Skeletal muscle tissue (tissue), 4 donors: Measurements from ENCODE around the gene HSD17B1. TPM values are rescaled to one million over a fixed set of nuclear protein-coding genes. Genes with fewer than 3 reads are reported as not detected.
A peak's percentile ranks its signal among the peaks of the same experiment; 100 is the strongest.
"Not testable (repeated sequence)": the region's sequence is repeated elsewhere in the genome, so short reads cannot be mapped to it uniquely, and the experiment has no call there.

Source experiments
- H3K27ac ChIP-seq: one replicate; pipeline ENCODE4 v1.7.0; 2013; ENCODE audit warnings: mild to moderate bottlenecking, low read depth, low read length, inconsistent platforms
- H3K27me3 ChIP-seq, 3 donors: one replicate each; pipeline ENCODE4 v1.7.0; 2013; ENCODE audit warnings: low read length in 3 of 3; ENCODE audit not compliant: control insufficient read depth in 3 of 3, insufficient read depth in 3 of 3
- H3K36me3 ChIP-seq, 3 donors: one replicate each; pipeline ENCODE4 v1.7.0; 2013; ENCODE audit warnings: low read length in 3 of 3; ENCODE audit not compliant: control insufficient read depth in 3 of 3, insufficient read depth in 3 of 3
- H3K4me1 ChIP-seq, 3 donors: one replicate each; pipeline ENCODE4 v1.7.0; 2013; ENCODE audit warnings: low read length in 3 of 3, mild to moderate bottlenecking in 3 of 3; ENCODE audit not compliant: control insufficient read depth in 3 of 3, insufficient read depth in 3 of 3
- H3K4me3 ChIP-seq, 3 donors: one replicate each; pipeline ENCODE4 v1.7.0; 2013; ENCODE audit warnings: low read length in 3 of 3
- H3K9ac ChIP-seq, 3 donors: one replicate each; pipeline ENCODE4 v1.7.0; 2013; ENCODE audit warnings: low read length in 3 of 3, mild to moderate bottlenecking in 3 of 3, moderate library complexity in 2 of 3, low read depth in 1 of 3
- H3K9me3 ChIP-seq, 3 donors: one replicate each; pipeline ENCODE4 v1.7.0; 2013; ENCODE audit warnings: low read length in 3 of 3; ENCODE audit not compliant: control insufficient read depth in 3 of 3
- total RNA-seq: library from RNA; depleted of rRNA; stranded (reverse); fragments of >200 nt; gene quantifications from one replicate; pipeline ENCODE4 v1.2.3, GENCODE V29; 2014
- donor health status: Osteomylitis.

HSD17B1 gene
- total RNA-seq, 1 donor from 2014 or later, result 1.6 TPM

DNA sequence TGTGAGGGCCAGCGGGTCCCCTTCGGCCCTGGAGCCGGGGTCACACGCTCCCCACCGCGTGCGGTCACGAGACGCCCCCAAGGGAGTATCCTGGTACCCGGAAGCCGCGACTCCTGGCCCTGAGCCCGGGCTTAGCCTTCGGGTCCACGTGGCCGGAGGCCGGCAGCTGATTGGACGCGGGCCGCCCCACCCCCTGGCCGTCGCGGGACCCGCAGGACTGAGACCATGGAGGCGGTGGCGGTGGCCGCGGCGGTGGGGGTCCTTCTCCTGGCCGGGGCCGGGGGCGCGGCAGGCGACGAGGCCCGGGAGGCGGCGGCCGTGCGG lies 16.7 kb upstream of the HSD17B1 start, which contains the start of gene NAGLU:
Gene NAGLU (plus strand): TSS at position 194 of the 324 bp plus-strand sequence. CDS start 32 bp downstream, at position 226.
- Histone ChIP-seq H3K4me3 (peak within 1 kb of the TSS; percentile 81 to 86 (median 81)), H3K9me3 (no peaks in the 10 kb centered on the region), H3K9ac (peak within 1 kb of the TSS; percentile 69 to 90 (median 79)), H3K27ac (peak within 1 kb of the TSS; percentile 92), H3K27me3 (no peaks in the 10 kb centered on the region), H3K36me3 (peaks cover 14 to 19% (median 16%) of the 10 kb centered on the region in 3 donors), H3K4me1 (peaks cover 25 to 29% (median 27%) of the 10 kb centered on the region in 3 donors)

DNA sequence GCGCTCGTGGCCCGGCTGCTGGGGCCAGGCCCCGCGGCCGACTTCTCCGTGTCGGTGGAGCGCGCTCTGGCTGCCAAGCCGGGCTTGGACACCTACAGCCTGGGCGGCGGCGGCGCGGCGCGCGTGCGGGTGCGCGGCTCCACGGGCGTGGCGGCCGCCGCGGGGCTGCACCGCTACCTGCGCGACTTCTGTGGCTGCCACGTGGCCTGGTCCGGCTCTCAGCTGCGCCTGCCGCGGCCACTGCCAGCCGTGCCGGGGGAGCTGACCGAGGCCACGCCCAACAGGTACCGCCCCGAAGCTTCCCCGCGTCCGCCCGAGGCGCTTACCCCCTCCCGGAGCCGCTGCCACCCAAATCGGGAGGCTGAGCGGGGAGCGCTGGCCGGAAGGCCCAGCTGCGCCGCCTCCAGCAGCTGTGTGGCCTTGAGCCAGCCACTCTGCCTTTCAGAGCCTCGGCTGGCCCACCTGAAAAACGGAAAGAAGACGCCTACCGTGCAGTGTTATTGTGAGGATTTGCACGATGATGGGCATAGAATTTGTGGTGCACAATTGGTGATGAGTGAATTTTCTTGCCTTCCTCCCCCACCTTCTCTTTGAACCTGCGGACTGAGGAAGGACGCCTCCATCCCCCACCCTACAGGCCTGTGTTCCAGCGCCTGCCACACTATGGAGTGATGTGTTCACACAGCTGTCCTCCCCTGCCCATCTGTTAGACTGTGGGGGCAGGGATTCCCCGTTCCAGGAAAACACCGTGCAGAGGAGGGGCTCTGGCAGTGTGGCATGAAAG lies 16.2 kb upstream of the HSD17B1 start:
- H3K4me3 ChIP-seq, result peak overlapping the region; percentile 81 to 86 (median 81)
- no peaks in the 10 kb centered on the region for H3K9me3 ChIP-seq
- H3K36me3 ChIP-seq, result peaks cover 19 to 25% (median 22%) of the 10 kb centered on the region in 3 donors
- H3K27me3 ChIP-seq, result no peaks in the 10 kb centered on the region
- H3K4me1 ChIP-seq, result peaks cover 20 to 26% (median 23%) of the 10 kb centered on the region in 3 donors
- peak overlapping the region; percentile 92 for H3K27ac ChIP-seq
- peak overlapping the region; percentile 68 to 90 (median 79) for H3K9ac ChIP-seq

DNA sequence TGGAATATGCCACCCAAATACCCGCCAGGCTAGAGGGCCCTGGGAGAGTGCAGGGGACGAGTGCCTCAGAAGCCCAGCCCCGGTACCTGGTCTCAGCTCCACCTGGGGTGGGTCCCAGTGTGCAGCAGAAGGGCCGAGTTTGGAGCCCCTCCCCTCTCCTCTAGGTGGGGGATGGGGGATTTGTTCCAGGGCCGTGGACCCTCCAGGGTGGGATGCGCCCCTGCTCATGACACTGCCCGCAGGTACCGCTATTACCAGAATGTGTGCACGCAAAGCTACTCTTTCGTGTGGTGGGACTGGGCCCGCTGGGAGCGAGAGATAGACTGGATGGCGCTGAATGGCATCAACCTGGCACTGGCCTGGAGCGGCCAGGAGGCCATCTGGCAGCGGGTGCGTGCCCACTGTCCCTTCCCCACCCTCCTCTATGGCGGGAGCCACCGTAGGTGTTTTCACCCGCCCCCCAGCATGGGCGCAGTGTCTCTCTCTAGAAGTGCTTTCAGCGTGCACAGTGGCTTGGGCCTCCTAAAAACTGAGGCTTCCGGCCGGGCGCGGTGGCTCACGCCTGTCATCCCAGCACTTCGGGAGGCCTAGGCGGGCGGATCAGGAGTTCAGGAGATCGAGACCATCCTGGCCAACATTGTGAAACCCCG lies 15.4 kb upstream of the HSD17B1 start:
- Histone ChIP-seq H3K27me3 (no peaks in the 10 kb centered on the region), H3K4me1 (peaks cover 17 to 26% (median 21%) of the 10 kb centered on the region in 3 donors), H3K27ac (peak overlapping the region; percentile 74), H3K9me3 (no peaks in the 10 kb centered on the region), H3K9ac (peak overlapping the region in 2 of 3 donors; percentile 79 to 90), H3K4me3 (peak overlapping the region; percentile 81 to 86 (median 81)), H3K36me3 (peaks cover 20 to 30% (median 24%) of the 10 kb centered on the region in 3 donors)

GRCh38 chr17:42537826-42538451 lies 14.8 kb upstream of the HSD17B1 start:
- H3K27me3 ChIP-seq, result no peaks in the 10 kb centered on the region
- H3K36me3 ChIP-seq, result peaks cover 25 to 36% (median 30%) of the 10 kb centered on the region in 3 donors
- H3K9me3 ChIP-seq, result no peaks in the 10 kb centered on the region
- no peak overlapping the region for H3K9ac ChIP-seq
- H3K4me1 ChIP-seq, result peaks cover 18 to 29% (median 21%) of the 10 kb centered on the region in 3 donors
- H3K4me3 ChIP-seq, result no peak overlapping the region
- no peak overlapping the region for H3K27ac ChIP-seq

DNA sequence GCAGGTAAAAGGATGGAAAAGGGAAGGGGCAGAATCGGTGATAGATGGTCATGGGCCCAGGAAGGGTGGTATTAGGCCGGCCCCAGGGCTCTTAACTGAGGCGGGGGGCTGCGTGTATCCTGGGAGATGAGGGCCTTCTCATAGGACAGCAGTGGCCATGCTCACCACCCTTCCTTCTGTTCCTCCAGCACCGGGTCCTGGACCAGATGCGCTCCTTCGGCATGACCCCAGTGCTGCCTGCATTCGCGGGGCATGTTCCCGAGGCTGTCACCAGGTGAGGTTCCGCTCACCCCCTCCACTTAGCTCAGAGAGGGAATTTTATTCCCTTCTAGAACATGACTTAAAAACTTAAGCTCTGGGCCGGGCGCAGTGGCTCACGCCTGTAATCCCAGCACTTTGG lies 14.2 kb upstream of the HSD17B1 start:
- Histone ChIP-seq H3K27ac (no peak overlapping the region), H3K4me3 (no peak overlapping the region), H3K36me3 (peaks cover 25 to 39% (median 31%) of the 10 kb centered on the region in 3 donors), H3K9me3 (no peaks in the 10 kb centered on the region), H3K4me1 (peaks cover 24 to 34% (median 27%) of the 10 kb centered on the region in 3 donors), H3K27me3 (no peaks in the 10 kb centered on the region), H3K9ac (no peak overlapping the region)

- H3K27ac ChIP-seq, H3K4me3 ChIP-seq, H3K27me3 ChIP-seq, H3K9me3 ChIP-seq, H3K9ac ChIP-seq: not testable (repeated sequence)
- peaks cover 29 to 39% (median 30%) of the 10 kb centered on the region in 3 donors for H3K4me1 ChIP-seq
- peaks cover 25 to 39% (median 31%) of the 10 kb centered on the region in 3 donors for H3K36me3 ChIP-seq
These were observed 12.2 kb upstream of the HSD17B1 start for GRCh38 chr17:42540558-42540957.

GRCh38 chr17:42541041-42541833 lies 11.5 kb upstream of the HSD17B1 start:
- Histone ChIP-seq H3K4me1 (peaks cover 26 to 36% (median 27%) of the 10 kb centered on the region in 3 donors), H3K9ac (no peak overlapping the region), H3K27ac (no peak overlapping the region), H3K4me3 (no peak overlapping the region), H3K9me3 (no peaks in the 10 kb centered on the region), H3K27me3 (no peaks in the 10 kb centered on the region), H3K36me3 (peaks cover 25 to 39% (median 31%) of the 10 kb centered on the region in 3 donors)

- peak overlapping the region; percentile 80 for H3K27ac ChIP-seq
- H3K9me3 ChIP-seq, result no peaks in the 10 kb centered on the region
- H3K4me1 ChIP-seq, result peaks cover 15 to 21% (median 21%) of the 10 kb centered on the region in 3 donors
- H3K27me3 ChIP-seq, result no peaks in the 10 kb centered on the region
- H3K36me3 ChIP-seq, result peaks cover 22 to 33% (median 30%) of the 10 kb centered on the region in 3 donors
- H3K4me3 ChIP-seq, result peak overlapping the region in 2 of 3 donors; percentile 54 to 55
- peak overlapping the region; percentile 65 to 78 (median 72) for H3K9ac ChIP-seq
These were observed 9.3 kb upstream of the HSD17B1 start for GRCh38 chr17:42543190-42544079.
